GM12875 (cell line): ENCODE data around the gene SCN3A.

Experiments
- H3K4me3 ChIP-seq: one replicate; pipeline ENCODE4 v1.5.1; 2011; ENCODE audit warnings: low read depth, low read length, control low read depth
- CTCF ChIP-seq: IDR thresholded peaks from 2 replicates; pipeline ENCODE4 v1.5.1; 2011; ENCODE audit warnings: low read depth, mild to moderate bottlenecking, control low read depth, inconsistent platforms, low read length, moderate library complexity, borderline replicate concordance; ENCODE audit not compliant: insufficient read depth

Gene SCN3A

GRCh38 chr2:165239856-165240515 is 36.1 kb upstream of the SCN3A start:
- TF ChIP-seq CTCF, result no peak
- H3K4me3 ChIP-seq, result no peak overlapping the region

DNA sequence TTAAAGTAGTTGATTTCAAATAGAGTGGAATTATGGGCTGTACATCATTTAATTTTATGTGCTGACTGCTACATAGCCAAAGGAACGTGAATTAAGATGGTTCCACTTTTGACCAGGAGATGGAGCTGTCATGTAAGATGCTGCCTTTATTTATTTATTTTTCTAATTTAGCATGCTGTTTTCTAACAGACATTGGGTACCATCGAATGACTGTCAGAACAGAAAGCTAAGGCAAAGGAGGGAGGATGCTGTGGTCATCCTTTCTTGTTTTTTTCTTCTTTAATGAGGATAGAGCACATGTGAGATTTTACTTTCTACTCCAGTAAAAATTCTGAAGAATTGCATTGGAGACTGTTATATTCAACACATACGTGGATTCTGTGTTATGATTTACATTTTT is 35.4 kb upstream of the SCN3A start, which contains the start of gene SCN2A:
Gene SCN2A (plus strand): TSS at position 185 of the 400 bp plus-strand sequence. CDS start 56,410 bp downstream, outside the sequence.
- no peak within 1 kb of the TSS for H3K4me3 ChIP-seq
- peak; percentile 46; the same call in 1 of the 2 replicates for TF ChIP-seq CTCF

DNA sequence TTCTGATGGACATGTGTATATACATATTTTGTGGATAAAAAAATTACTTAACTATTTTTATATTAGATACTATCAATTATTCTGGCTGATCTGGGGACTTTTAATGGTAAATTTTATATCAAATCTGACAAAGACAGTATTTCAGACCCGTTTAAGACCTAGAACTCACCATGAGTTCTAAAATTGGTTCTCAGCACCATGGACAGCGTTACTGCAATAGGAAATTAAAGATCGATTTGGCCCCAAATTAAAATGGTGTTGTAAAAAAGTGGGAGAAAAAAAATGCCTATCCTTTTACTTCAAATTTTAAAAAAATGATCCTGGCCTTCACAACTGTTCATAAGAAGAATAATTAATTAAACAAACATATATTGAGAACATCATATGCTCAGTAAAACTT is 34.4 kb upstream of the SCN3A start:
- H3K4me3 ChIP-seq, result no peak overlapping the region
- TF ChIP-seq CTCF, result no peak

DNA sequence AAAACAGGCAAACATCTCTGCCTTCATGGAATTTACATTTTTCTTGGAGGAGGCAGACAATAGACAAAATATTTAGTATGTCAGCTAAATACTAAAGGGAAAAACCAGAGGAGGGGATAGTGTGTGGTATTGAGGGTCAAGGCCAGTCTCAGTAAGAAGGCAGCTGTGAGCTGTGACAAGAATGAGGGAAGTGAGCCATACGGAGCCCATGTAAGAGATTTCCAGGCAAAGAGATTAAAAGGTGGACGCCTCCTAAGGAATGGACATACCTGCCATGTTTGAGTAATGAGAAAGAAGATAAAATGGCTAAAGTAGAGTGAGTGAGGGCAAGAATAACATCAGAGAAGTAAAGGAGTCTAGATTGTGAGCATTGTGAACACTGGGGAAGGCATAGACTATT is 33.2 kb upstream of the SCN3A start:
- no peak overlapping the region for H3K4me3 ChIP-seq
- TF ChIP-seq CTCF, result no peak

GRCh38 chr2:165227571-165227970 is 23.7 kb upstream of the SCN3A start:
- no peak for TF ChIP-seq CTCF
- no peak overlapping the region for H3K4me3 ChIP-seq

GRCh38 chr2:165224941-165225340 is 21.1 kb upstream of the SCN3A start:
- no peak for TF ChIP-seq CTCF

GRCh38 chr2:165219481-165219880 is 15.6 kb upstream of the SCN3A start:
- TF ChIP-seq CTCF, result no peak

More at GRCh38 chr2:165224941-165225340, 21.1 kb upstream of the SCN3A start:
- H3K4me3 ChIP-seq, result no peak overlapping the region

More at GRCh38 chr2:165219481-165219880, 15.6 kb upstream of the SCN3A start:
- H3K4me3 ChIP-seq, result no peak overlapping the region
